K562 (cell line): ENCODE measurements around the gene DMD. TPM values are rescaled to one million over a fixed set of nuclear protein-coding genes. Genes with fewer than 3 reads are reported as not detected.

Source experiments
- ATAC-seq: fragments of 200-7000 bp; cut with Tn5 transposase; 3 replicates; pipeline ENCODE4 v1.9.1; 2020; ENCODE audit warnings: moderate library complexity
- BruUV-seq: library from RNA; stranded (reverse); fragments of 400-500 nt; replicated peaks from 2 replicates; lab custom pipeline; 2021; lab: Mats Ljungman, UMichigan
- CTCF ChIA-PET: fragments of 300-600 bp; formaldehyde crosslinking; extraction: SDS; loops from one replicate; lab custom pipeline; 2021; ENCODE audit warnings: low intra/inter-chr PET ratio; lab: Yijun Ruan, JAX
- POLR2A ChIA-PET: fragments of 300-600, 350-650 bp; sonication (Branson Sonifier 250); formaldehyde crosslinking; extraction: SDS; loops from one replicate; lab custom pipeline; 2021; ENCODE audit warnings: antibody characterized with exemption, inconsistent platforms; lab: Yijun Ruan, JAX
- DNase-seq, 4 experiments: peaks; one replicate each; pipeline versions ENCODE4 v3.0.0 to v3.0.0-alpha.2; 2011 to 2018; ENCODE audit warnings: low spot score in 3 of 4, mixed read lengths in 3 of 4; ENCODE audit errors: extremely low read depth in 1 of 4
- FAIRE-seq: peaks from 2 replicates; lab custom pipeline; 2011; peaks lifted over from hg19 to GRCh38; lab: Jason Lieb, UNC
- H2AFZ ChIP-seq: 2 replicates; pipeline ENCODE4 v1.6.0; 2011; ENCODE audit warnings: low read depth, low read length, control low read depth, inconsistent platforms
- H3K27ac ChIP-seq: fragments of 200-600 bp; 3 replicates; pipeline ENCODE4 v1.8.0; 2011; ENCODE audit warnings: low read depth, mild to moderate bottlenecking, control low read depth, inconsistent platforms, low read length, moderate library complexity, mixed read lengths; ENCODE audit errors: extremely low read depth
- H3K27me3 ChIP-seq, 2 experiments: fragments of 300-600 bp in 1 of 2; 2 replicates in 1 of 2; 3 replicates in 1 of 2; pipeline versions ENCODE4 v1.6.0 to v1.8.0; 2011; ENCODE audit warnings: inconsistent platforms in 2 of 2, low read length in 2 of 2, mild to moderate bottlenecking in 1 of 2, mixed read lengths in 1 of 2, moderate library complexity in 1 of 2; ENCODE audit not compliant: control insufficient read depth in 2 of 2, insufficient read depth in 2 of 2
- H3K36me3 ChIP-seq: fragments of 300-600 bp; 3 replicates; pipeline ENCODE4 v1.8.0; 2011; ENCODE audit warnings: mild to moderate bottlenecking, low read length, inconsistent platforms; ENCODE audit not compliant: control insufficient read depth, insufficient read depth
- H3K4me1 ChIP-seq, 2 experiments: fragments of 200-600 bp in 1 of 2; replicated peaks in 1 of 2; 2 replicates in 1 of 2; 3 replicates in 1 of 2; pipeline versions ENCODE4 v1.5.1 to v1.8.0; 2011; ENCODE audit warnings: inconsistent platforms in 2 of 2, low read length in 2 of 2, mild to moderate bottlenecking in 1 of 2, mixed read lengths in 1 of 2, moderate library complexity in 1 of 2; ENCODE audit not compliant: control insufficient read depth in 2 of 2, insufficient read depth in 2 of 2
- H3K4me2 ChIP-seq: 2 replicates; pipeline ENCODE4 v1.6.1; 2011; ENCODE audit warnings: low read length, control low read depth, inconsistent platforms, mixed read lengths; ENCODE audit not compliant: insufficient read depth
- H3K4me3 ChIP-seq: fragments of 200-600 bp; sonication (generic), shearing (Covaris generic); 2 replicates; pipeline ENCODE4 v1.5.1; 2016; ENCODE audit warnings: control low read depth, inconsistent platforms
- H3K79me2 ChIP-seq: fragments of 200-600 bp; 3 replicates; pipeline ENCODE4 v1.8.0; 2011; ENCODE audit warnings: low read length, inconsistent platforms; ENCODE audit not compliant: control insufficient read depth, insufficient read depth
- H3K9ac ChIP-seq, 2 experiments: 2 replicates each; pipeline versions ENCODE4 v1.6.0 to v1.6.1; 2011; ENCODE audit warnings: low read depth in 2 of 2, low read length in 2 of 2, control low read depth in 1 of 2, inconsistent platforms in 1 of 2, mild to moderate bottlenecking in 1 of 2, mixed read lengths in 1 of 2; ENCODE audit not compliant: insufficient read depth in 1 of 2
- H3K9me1 ChIP-seq: one replicate; pipeline ENCODE4 v1.6.0; 2011; ENCODE audit warnings: inconsistent platforms, mild to moderate bottlenecking, low read length, moderate library complexity; ENCODE audit not compliant: control insufficient read depth, insufficient read depth
- H3K9me3 ChIP-seq: replicated peaks from 2 replicates; pipeline ENCODE4 v1.5.1; 2011; ENCODE audit warnings: low read depth, low read length, inconsistent platforms; ENCODE audit not compliant: control insufficient read depth, insufficient read depth
- H4K20me1 ChIP-seq: replicated peaks from 2 replicates; pipeline ENCODE4 v1.6.1; 2011; ENCODE audit warnings: low read length, inconsistent platforms, mixed read lengths; ENCODE audit not compliant: control insufficient read depth, insufficient read depth
- C11orf30 ChIP-seq: fragments of 450-650 bp; IDR thresholded peaks from 2 replicates; pipeline ENCODE4 v1.6.1; 2016; ENCODE audit warnings: low read depth, mild to moderate bottlenecking
- CBX8 ChIP-seq: fragments of 200-600 bp; sonication (generic); IDR thresholded peaks from 2 replicates; pipeline ENCODE4 v1.6.1; 2012; ENCODE audit warnings: borderline replicate concordance, mixed run types, low read depth, mild to moderate bottlenecking, moderate library complexity, mixed read lengths, low read length, control low read depth, inconsistent platforms; ENCODE audit not compliant: poor library complexity, severe bottlenecking; ENCODE audit errors: extremely low read depth
- CEBPG ChIP-seq, 3 experiments: fragments of 200-800 bp in 1 of 3; sonication (Bioruptor generic) in 1 of 3; sonication (generic) in 1 of 3; formaldehyde crosslinking in 1 of 3; IDR thresholded peaks in 2 of 3; conservative IDR thresholded peaks in 1 of 3; 2 replicates each; pipeline versions ENCODE4 v1.6.1 to v1.8.0; 2016 to 2022; ENCODE audit warnings: missing compliant biosample characterization in 2 of 3, missing genetic modification characterization in 2 of 3, mild to moderate bottlenecking in 1 of 3, missing genetic modification reagents in 1 of 3
- NONO ChIP-seq, 2 experiments: fragments of 200-400 bp in 1 of 2; fragments of 450-650 bp in 1 of 2; formaldehyde crosslinking in 1 of 2; IDR thresholded peaks; 2 replicates each; pipeline ENCODE4 v1.6.1; 2017; ENCODE audit warnings: low read depth in 2 of 2, mild to moderate bottlenecking in 2 of 2, moderate library complexity in 2 of 2, low read length in 1 of 2
- SMAD3 ChIP-seq: fragments of 450-650 bp; formaldehyde crosslinking; conservative IDR thresholded peaks from 2 replicates; pipeline ENCODE4 v1.4.0; 2020; ENCODE audit warnings: mild to moderate bottlenecking
- SRF ChIP-seq, 2 experiments: fragments of 250-450, 450-650 bp in 1 of 2; sonication (Bioruptor Pico) in 1 of 2; sonication (generic) in 1 of 2; formaldehyde crosslinking; IDR thresholded peaks; 2 replicates each; pipeline versions ENCODE4 v1.5.0 to v1.5.1; 2020 to 2022; ENCODE audit warnings: mild to moderate bottlenecking in 1 of 2, missing genetic modification reagents in 1 of 2
- TAF9B ChIP-seq: fragments of 450-650 bp; IDR thresholded peaks from 2 replicates; pipeline ENCODE4 v1.6.1; 2018; ENCODE audit warnings: mild to moderate bottlenecking; ENCODE audit not compliant: partially characterized antibody
- WGBS: fragments of 100-300 bp; shearing (Covaris generic); methylation state at CpG from one replicate; pipeline ENCODE4 v1.1.6; 2016; ENCODE audit warnings: low coverage, mixed read lengths; ENCODE audit not compliant: insufficient coverage; ENCODE audit errors: missing lambda C conversion rate; 5-methylcytosine and 5-hydroxymethylcytosine counted together
- in situ Hi-C: fragments of 300-500 bp; cut with MboI; formaldehyde crosslinking; loops from 4 replicates; pipeline ENCODE4 v1.15.0; 2018; ENCODE audit warnings: inconsistent platforms, mixed read lengths
- intact Hi-C: fragments of 100-400 bp; cut with micrococcal nuclease; formaldehyde crosslinking; loops from 2 replicates; pipeline ENCODE4 v1.14.2; 2022
- polyA plus RNA-seq, 8 experiments: library from polyadenylated mRNA; depleted of rRNA in 4 of 8; stranded (reverse) in 5 of 8; unstranded in 3 of 8; fragments of >200 nt; fragmentation: Nextera tagmentation in 2 of 8; fragmentation: Illumina TruSeq in 1 of 8; extraction: Ambion mirVana in 2 of 8; extraction: Trizol in 1 of 8; gene quantifications; 2 replicates each; pipeline versions ENCODE4 v1.2.1 to v1.2.3, GENCODE V29; 2011 to 2014; ENCODE audit warnings: inconsistent platforms in 1 of 8, missing spikeins in 1 of 8
- total RNA-seq, 7 experiments: library from RNA; depleted of rRNA in 6 of 7; stranded (reverse); fragments of >200 nt in 6 of 7; fragmentation: Illumina TruSeq in 2 of 7; extraction: Trizol in 2 of 7; gene quantifications; 2 replicates each; pipeline versions ENCODE4 v1.2.1 to v1.2.3, GENCODE V29; 2011 to 2021; ENCODE audit warnings: low replicate concordance in 1 of 7

Gene DMD
- total and polyA plus RNA-seq, 9 of the 15 experiments (the other 6 are each of a cell fraction or from before 2014, with no cell fraction given): 3.8 to 20.4 (median 11.4) TPM

DNA sequence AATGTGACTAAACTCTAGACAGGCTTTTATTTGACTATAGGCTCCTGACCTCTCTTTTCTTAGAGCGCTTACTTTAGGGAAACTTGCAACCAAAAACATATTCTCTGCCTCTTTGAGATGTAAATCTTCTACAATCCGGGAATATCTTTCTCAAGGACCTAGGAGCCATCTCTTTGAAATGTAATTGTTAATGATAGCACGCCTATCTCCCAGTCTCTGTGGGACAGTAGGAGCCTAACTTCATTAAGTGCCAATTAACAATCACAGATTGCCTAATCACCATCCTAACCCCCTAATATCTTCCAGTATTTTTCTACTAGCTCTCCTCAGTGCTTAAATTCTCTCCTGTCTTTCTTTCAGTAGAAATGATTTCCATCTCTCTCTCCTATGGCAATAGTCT, 628.6 kb downstream of the DMD start:
- TF ChIP-seq SRF (CRISPR knock-in tag; IDR thresholded peaks at IDR 0.05) (no peak), NONO (IDR thresholded peaks at IDR 0.05; ENCODE audit: low read depth in 2 of 2, low read length in 1 of 2) (no peak), CBX8 (no peak), CEBPG (CRISPR knock-in tag; IDR thresholded peaks at IDR 0.05) (no peak), CEBPG (tag; conservative IDR thresholded peaks at IDR 0.05 in 1 of 2, IDR thresholded peaks at IDR 0.05 in 1 of 2) (no peak), TAF9B (no peak), C11orf30 (no peak), SMAD3 (CRISPR knock-in tag) (no peak)
- H4K20me1 ChIP-seq: no peaks in the 10 kb centered on the region
- no peaks in the 10 kb centered on the region for H3K9me3 ChIP-seq
- POLR2A ChIA-PET: no interaction called here
- H3K27ac ChIP-seq: no peak overlapping the region
- H3K79me2 ChIP-seq: no peaks in the 10 kb centered on the region
- in situ Hi-C loops (no loop called here), intact Hi-C loops (no loop called here)
- no peaks in the 10 kb centered on the region for H3K36me3 ChIP-seq
- no peaks in the 10 kb centered on the region for H3K4me1 ChIP-seq
- DNase-seq: no peak
- no peak for FAIRE-seq
- no peak overlapping the region for H3K4me3 ChIP-seq
- WGBS: 19% methylated on average over 2 of the region's 3 CpGs
- CTCF ChIA-PET: no interaction called here
- H2AFZ ChIP-seq: no peak overlapping the region
- H3K27me3 ChIP-seq: no peaks in the 10 kb centered on the region
- no peak overlapping the region for H3K9ac ChIP-seq
- H3K9me1 ChIP-seq: no peaks in the 10 kb centered on the region
- BruUV-seq: no TSS peak
- H3K4me2 ChIP-seq: no peak overlapping the region
- ATAC-seq: no peak
